HEK293T (cell line): ENCODE measurements around the gene RPGR.

Source experiments
- CTCF ChIA-PET: fragments of 350-600 bp; formaldehyde crosslinking; extraction: SDS; loops from one replicate; lab custom pipeline; 2021; ENCODE audit warnings: antibody characterized with exemption, inconsistent platforms; lab: Yijun Ruan, JAX
- POLR2A ChIA-PET: fragments of 350-600 bp; formaldehyde crosslinking; extraction: SDS; loops from one replicate; lab custom pipeline; 2020; ENCODE audit warnings: antibody characterized with exemption, inconsistent platforms; lab: Yijun Ruan, JAX
- DNase-seq: peaks from one replicate; pipeline ENCODE4 v3.0.0; 2012; ENCODE audit warnings: mixed read lengths; ENCODE audit errors: extremely low spot score
- ARNT ChIP-seq: fragments of 450-650 bp; IDR thresholded peaks from 2 replicates; pipeline ENCODE4 v1.6.1; 2017; ENCODE audit warnings: mild to moderate bottlenecking
- BHLHE40 ChIP-seq: fragments of 450-650 bp; IDR thresholded peaks from 2 replicates; pipeline ENCODE4 v1.6.1; 2016; ENCODE audit warnings: mild to moderate bottlenecking, moderate library complexity, borderline replicate concordance
- CTBP1 ChIP-seq: fragments of 450-650 bp; IDR thresholded peaks from 2 replicates; pipeline ENCODE4 v1.6.1; 2016; ENCODE audit warnings: borderline replicate concordance
- ELF4 ChIP-seq: fragments of 450-650 bp; IDR thresholded peaks from 2 replicates; pipeline ENCODE4 v1.6.1; 2017; ENCODE audit warnings: antibody characterized with exemption
- FOXA1 ChIP-seq: fragments of 450-650 bp; IDR thresholded peaks from 2 replicates; pipeline ENCODE4 v1.6.1; 2016; ENCODE audit warnings: mild to moderate bottlenecking
- FOXK2 ChIP-seq: fragments of 450-650 bp; IDR thresholded peaks from 2 replicates; pipeline ENCODE4 v1.6.1; 2016; ENCODE audit warnings: mild to moderate bottlenecking
- FOXM1 ChIP-seq: fragments of 450-650 bp; IDR thresholded peaks from 2 replicates; pipeline ENCODE4 v1.6.1; 2017; ENCODE audit warnings: mild to moderate bottlenecking, borderline replicate concordance
- HDGF ChIP-seq: fragments of 450-650 bp; IDR thresholded peaks from 2 replicates; pipeline ENCODE4 v1.6.1; 2017; ENCODE audit warnings: antibody characterized with exemption, borderline replicate concordance
- L3MBTL2 ChIP-seq: fragments of 450-650 bp; conservative IDR thresholded peaks from 2 replicates; pipeline ENCODE4 v1.6.1; 2016; ENCODE audit warnings: mild to moderate bottlenecking
- LEF1 ChIP-seq: fragments of 450-650 bp; IDR thresholded peaks from 2 replicates; pipeline ENCODE4 v1.6.1; 2017; ENCODE audit warnings: mild to moderate bottlenecking, borderline replicate concordance
- NFRKB ChIP-seq: fragments of 450-650 bp; IDR thresholded peaks from 2 replicates; pipeline ENCODE4 v1.6.1; 2016; ENCODE audit warnings: mild to moderate bottlenecking, moderate library complexity
- PKNOX1 ChIP-seq: fragments of 450-650 bp; IDR thresholded peaks from 2 replicates; pipeline ENCODE4 v1.6.1; 2016
- SP1 ChIP-seq: fragments of 450-650 bp; IDR thresholded peaks from 2 replicates; pipeline ENCODE4 v1.6.1; 2017
- SUZ12 ChIP-seq: fragments of 450-650 bp; IDR thresholded peaks from 2 replicates; pipeline ENCODE4 v1.6.1; 2016; ENCODE audit warnings: mild to moderate bottlenecking
- TARDBP ChIP-seq: fragments of 450-650 bp; IDR thresholded peaks from 2 replicates; pipeline ENCODE4 v1.6.1; 2016
- ZNF384 ChIP-seq: fragments of 450-650 bp; IDR thresholded peaks from 2 replicates; pipeline ENCODE4 v1.6.1; 2016

RPGR gene

GRCh38 chrX:38327007-38327774 is at the start of gene RPGR:
TSS of gene RPGR (minus strand) at chrX:38327509. CDS start at chrX:38327367, 142 bp downstream.
- peak; percentile 89 for DNase-seq
- ChIA-PET POLR2A (interaction anchor here (1.4 kb wide), 1 partner anchor 9 kb away, joined by 3 read pairs; no protein-coding TSS in a partner anchor), CTCF (interaction anchor here (0.5 to 1.2 kb wide), 7 partner anchors 23 to 242 kb away, joined by 3 to 5 read pairs (median 4); partner anchors contain the start of gene OTC)
- TF ChIP-seq TARDBP, result no peak
- TF ChIP-seq FOXK2, result no peak
- no peak for TF ChIP-seq BHLHE40
- TF ChIP-seq ELF4, result peak; percentile 63; the same call in 1 of the 2 replicates
- no peak for TF ChIP-seq FOXM1
- TF ChIP-seq SP1, result no peak
- peak; percentile 78 for TF ChIP-seq ZNF384

GRCh38 chrX:38376747-38377146 is 49.4 kb upstream of the RPGR start:
- CTCF ChIA-PET, result interaction anchor here (1.2 kb wide), 1 partner anchor 173 kb away, joined by 3 read pairs; no protein-coding TSS in a partner anchor
- POLR2A ChIA-PET, result interaction anchor here (1.0 kb wide), 1 partner anchor 424 kb away, joined by 3 read pairs; the partner anchor contains the start of gene MID1IP1
- TF ChIP-seq PKNOX1 (no peak), BHLHE40 (no peak), ARNT (no peak), NFRKB (no peak), ZNF384 (no peak), FOXM1 (no peak), L3MBTL2 (no peak)
- no peak for DNase-seq

GRCh38 chrX:38375891-38376290 is 48.6 kb upstream of the RPGR start:
- CTCF ChIA-PET, result interaction anchor here (0.6 to 1.2 kb wide), 5 partner anchors 125 to 1175 kb away, joined by 3 to 4 read pairs (median 3); no protein-coding TSS in a partner anchor

GRCh38 chrX:38374431-38374830 is 47.1 kb upstream of the RPGR start:
- POLR2A ChIA-PET, result no interaction called here

More at GRCh38 chrX:38375891-38376290, 48.6 kb upstream of the RPGR start:
- no peak for TF ChIP-seq L3MBTL2
- DNase-seq, result peak; percentile 25
- POLR2A ChIA-PET, result no interaction called here

GRCh38 chrX:38371641-38372040 is 44.3 kb upstream of the RPGR start:
- no peak for TF ChIP-seq NFRKB
- no peak for TF ChIP-seq LEF1
- no peak for TF ChIP-seq SUZ12
- TF ChIP-seq CTBP1, result no peak
- TF ChIP-seq FOXA1, result no peak
- TF ChIP-seq ZNF384, result no peak
- no peak for TF ChIP-seq ELF4
- TF ChIP-seq HDGF, result no peak
- TF ChIP-seq FOXK2, result no peak
- no peak for TF ChIP-seq PKNOX1
- CTCF ChIA-PET, result interaction anchor here (0.6 kb wide), 1 partner anchor 897 kb away, joined by 3 read pairs; no protein-coding TSS in a partner anchor
- POLR2A ChIA-PET, result no interaction called here

More at GRCh38 chrX:38374431-38374830, 47.1 kb upstream of the RPGR start:
- no peak for TF ChIP-seq FOXM1
- no peak for TF ChIP-seq PKNOX1
- TF ChIP-seq NFRKB, result no peak
- TF ChIP-seq HDGF, result no peak
- no peak for TF ChIP-seq ARNT
- no peak for TF ChIP-seq FOXK2
- no peak for TF ChIP-seq TARDBP
- TF ChIP-seq CTBP1, result no peak
- TF ChIP-seq LEF1, result no peak
- TF ChIP-seq SUZ12, result no peak
- TF ChIP-seq SP1, result no peak
- no peak for TF ChIP-seq L3MBTL2
- DNase-seq, result no peak
- CTCF ChIA-PET, result no interaction called here

GRCh38 chrX:38368774-38369173 is 41.5 kb upstream of the RPGR start:
- ChIA-PET CTCF (no interaction called here), POLR2A (no interaction called here)
- DNase-seq, result no peak
- TF ChIP-seq PKNOX1 (no peak), FOXM1 (no peak), L3MBTL2 (no peak), BHLHE40 (no peak), ELF4 (no peak), CTBP1 (no peak), NFRKB (no peak), HDGF (no peak), TARDBP (no peak), SP1 (no peak), LEF1 (no peak)

More at GRCh38 chrX:38371641-38372040, 44.3 kb upstream of the RPGR start:
- no peak for DNase-seq
